ENCODE measurements around the gene MYO1C.
"Not testable (repeated sequence)": the region's sequence is repeated elsewhere in the genome, so short reads cannot be mapped to it uniquely, and the experiment has no call there.

The MYO1C gene

GRCh38 chr17:1423456-1424135 is 68.9 kb downstream of the MYO1C start:
- DNase-seq (ENCODE audit: low read depth), result no peak

- no peak for DNase-seq (ENCODE audit: low read depth)
Observed at GRCh38 chr17:1422885-1423284, 69.6 kb downstream of the MYO1C start.

- DNase-seq (ENCODE audit: low read depth), result no peak
Observed at GRCh38 chr17:1421470-1421869, 71.0 kb downstream of the MYO1C start.

GRCh38 chr17:1420981-1421380 is 71.5 kb downstream of the MYO1C start:
- no peak for DNase-seq (ENCODE audit: low read depth)

GRCh38 chr17:1420163-1420562 is 72.3 kb downstream of the MYO1C start:
- DNase-seq (ENCODE audit: low read depth), result no peak

- DNase-seq (ENCODE audit: low read depth), result not testable (repeated sequence)
Observed at GRCh38 chr17:1418476-1418875, 74.0 kb downstream of the MYO1C start.

GRCh38 chr17:1416414-1416813 is 76.1 kb downstream of the MYO1C start:
- no peak for DNase-seq (ENCODE audit: low read depth)

GRCh38 chr17:1414634-1415033 is 77.9 kb downstream of the MYO1C start:
- no peak for DNase-seq (ENCODE audit: low read depth)

Data from stimulated activated CD8-positive, alpha-beta memory T cell treated with anti-CD3 and anti-CD28 coated beads, Interleukin-15, amount 100 ng/mL, for 1 hour (primary cell).